Gastroesophageal sphincter (tissue), 4 donors: ENCODE measurements around the gene CTRL. TPM values are rescaled to one million over a fixed set of nuclear protein-coding genes. Genes with fewer than 3 reads are reported as not detected.

ENCODE experiments used
- ATAC-seq: fragments of 150-250 bp; one replicate; pipeline ENCODE4 v1.9.1; 2016; ENCODE audit warnings: mild to moderate bottlenecking, moderate library complexity
- H3K27ac ChIP-seq, 4 donors: fragments of 200-600 bp; sonication (generic) in 3 of 4; 1 replicate in 3 of 4; 2 replicates in 1 of 4; pipeline ENCODE4 v1.5.1; 2016 to 2019
- H3K27me3 ChIP-seq: fragments of 200-600 bp; sonication (generic); one replicate; pipeline ENCODE4 v1.5.1; 2019
- H3K36me3 ChIP-seq, 2 donors: fragments of 200-600 bp; sonication (generic); one replicate each; pipeline ENCODE4 v1.5.1; 2019; ENCODE audit warnings: control low read depth in 1 of 2
- H3K4me1 ChIP-seq, 3 donors: fragments of 200-600 bp; sonication (generic); 1 replicate in 2 of 3; 2 replicates in 1 of 3; pipeline ENCODE4 v1.5.1; 2016 to 2019; ENCODE audit warnings: control low read depth in 2 of 3
- H3K4me3 ChIP-seq, 2 donors: fragments of 200-600 bp; sonication (generic); one replicate each; pipeline ENCODE4 v1.5.1; 2019; ENCODE audit warnings: mild to moderate bottlenecking in 1 of 2, moderate library complexity in 1 of 2
- H3K9me3 ChIP-seq, 3 donors: fragments of 200-600 bp; sonication (generic); one replicate each; pipeline ENCODE4 v1.5.1; 2017 to 2019; ENCODE audit warnings: control low read depth in 2 of 3
- CTCF ChIP-seq, 4 experiments: fragments of 200-600 bp in 2 of 4; fragments of 450-650 bp in 2 of 4; sonication (generic) in 1 of 4; IDR thresholded peaks; one replicate each; pipeline ENCODE4 v1.5.1; 2017 to 2019; ENCODE audit warnings: antibody characterized with exemption in 4 of 4, mild to moderate bottlenecking in 2 of 4, moderate library complexity in 2 of 4
- EP300 ChIP-seq: sonication (generic); formaldehyde crosslinking; IDR thresholded peaks from one replicate; pipeline ENCODE4 v1.6.1; 2017; ENCODE audit warnings: antibody characterized with exemption, mild to moderate bottlenecking
- POLR2A ChIP-seq, 2 donors: fragments of 450-650 bp; IDR thresholded peaks; one replicate each; pipeline ENCODE4 v1.6.1; 2017; ENCODE audit warnings: antibody characterized with exemption in 2 of 2, mild to moderate bottlenecking in 2 of 2, moderate library complexity in 1 of 2
- POLR2AphosphoS5 ChIP-seq: sonication (generic); formaldehyde crosslinking; IDR thresholded peaks from one replicate; pipeline ENCODE4 v1.6.1; 2017; ENCODE audit warnings: antibody characterized with exemption
- WGBS, 2 donors: methylation state at CpG; one replicate each; pipeline ENCODE4 v1.1.5; 2018; ENCODE audit warnings: low coverage in 1 of 2; 5-methylcytosine and 5-hydroxymethylcytosine counted together
- total RNA-seq, 4 donors: library from RNA; depleted of rRNA; stranded (reverse); fragments of >200 nt; gene quantifications; one replicate each; pipeline ENCODE4 v1.1.0, GENCODE V29; 2016

Gene CTRL
- total RNA-seq, 4 donors from 2014 or later: 1.2 to 5.0 TPM; not detected in 2

GRCh38 chr16:67883146-67883871, 48.4 kb downstream of the CTRL start:
- Histone ChIP-seq H3K4me1 (peaks cover 0 to 25% (median 8%) of the 10 kb centered on the region in 3 donors), H3K9me3 (no peaks in the 10 kb centered on the region), H3K36me3 (peaks cover 0 to 75% of the 10 kb centered on the region in 2 donors), H3K4me3 (no peak overlapping the region), H3K27ac (peak overlapping the region in 2 of 4 donors; percentile 73 to 83), H3K27me3 (no peaks in the 10 kb centered on the region)
- no peak for ATAC-seq
- TF ChIP-seq POLR2AphosphoS5 (no peak), EP300 (no peak), POLR2A (IDR thresholded peaks at IDR 0.05) (no peak), CTCF (IDR thresholded peaks at IDR 0.05) (no peak)
- 55 to 79% methylated on average over 3 of the region's 6 CpGs for WGBS, 2 donors

- ATAC-seq: no peak
- Histone ChIP-seq H3K36me3 (peaks cover 0 to 83% of the 10 kb centered on the region in 2 donors), H3K4me1 (peaks cover 0 to 25% (median 8%) of the 10 kb centered on the region in 3 donors), H3K4me3 (no peak overlapping the region), H3K9me3 (no peaks in the 10 kb centered on the region), H3K27me3 (no peaks in the 10 kb centered on the region), H3K27ac (peak overlapping the region in 1 of 4 donors; percentile 83)
- TF ChIP-seq POLR2AphosphoS5: no peak
- no peak for TF ChIP-seq EP300
- no peak for TF ChIP-seq POLR2A (IDR thresholded peaks at IDR 0.05)
- no peak for TF ChIP-seq CTCF (IDR thresholded peaks at IDR 0.05)
- WGBS, 2 donors: 20 to 86% methylated on average over 1 of the region's 18 CpGs
These were observed 49.1 kb downstream of the CTRL start for GRCh38 chr16:67882374-67883145.

- H3K36me3 ChIP-seq: peaks cover 0 to 91% of the 10 kb centered on the region in 2 donors
- H3K27me3 ChIP-seq: no peaks in the 10 kb centered on the region
- TF ChIP-seq CTCF (IDR thresholded peaks at IDR 0.05): no peak
- no peak for TF ChIP-seq POLR2AphosphoS5
- TF ChIP-seq EP300: no peak
- TF ChIP-seq POLR2A (IDR thresholded peaks at IDR 0.05): no peak
- WGBS, 2 donors: 85 to 93% methylated on average over 11 of the region's 21 CpGs
- no peaks in the 10 kb centered on the region for H3K9me3 ChIP-seq
- H3K27ac ChIP-seq: no peak overlapping the region
- peaks cover 0 to 30% (median 8%) of the 10 kb centered on the region in 3 donors for H3K4me1 ChIP-seq
- H3K4me3 ChIP-seq: no peak overlapping the region
- ATAC-seq: no peak
These were observed 50.0 kb downstream of the CTRL start for GRCh38 chr16:67881621-67882161.

- no peak overlapping the region for H3K4me3 ChIP-seq
- H3K36me3 ChIP-seq: peaks cover 0 to 92% of the 10 kb centered on the region in 2 donors
- ATAC-seq: no peak
- 92% methylated on average over 2 of the region's 13 CpGs; no CpG with 5 or more reads in 1 of the 2 donors for WGBS, 2 donors
- H3K27ac ChIP-seq: no peak overlapping the region
- TF ChIP-seq EP300 (no peak), POLR2AphosphoS5 (no peak), POLR2A (IDR thresholded peaks at IDR 0.05) (no peak), CTCF (IDR thresholded peaks at IDR 0.05) (no peak)
- no peaks in the 10 kb centered on the region for H3K9me3 ChIP-seq
- peaks cover 0 to 40% (median 14%) of the 10 kb centered on the region in 3 donors for H3K4me1 ChIP-seq
- no peaks in the 10 kb centered on the region for H3K27me3 ChIP-seq
These were observed 51.1 kb downstream of the CTRL start for GRCh38 chr16:67880584-67880983.
